ENCODE measurements around the gene GBF1. TPM values are rescaled to one million over a fixed set of nuclear protein-coding genes. Genes with fewer than 3 reads are reported as not detected.

GBF1 gene
- polyA plus RNA-seq, 1 of the 3 experiments (the other 2 are of a cell fraction): 12.3 TPM

DNA sequence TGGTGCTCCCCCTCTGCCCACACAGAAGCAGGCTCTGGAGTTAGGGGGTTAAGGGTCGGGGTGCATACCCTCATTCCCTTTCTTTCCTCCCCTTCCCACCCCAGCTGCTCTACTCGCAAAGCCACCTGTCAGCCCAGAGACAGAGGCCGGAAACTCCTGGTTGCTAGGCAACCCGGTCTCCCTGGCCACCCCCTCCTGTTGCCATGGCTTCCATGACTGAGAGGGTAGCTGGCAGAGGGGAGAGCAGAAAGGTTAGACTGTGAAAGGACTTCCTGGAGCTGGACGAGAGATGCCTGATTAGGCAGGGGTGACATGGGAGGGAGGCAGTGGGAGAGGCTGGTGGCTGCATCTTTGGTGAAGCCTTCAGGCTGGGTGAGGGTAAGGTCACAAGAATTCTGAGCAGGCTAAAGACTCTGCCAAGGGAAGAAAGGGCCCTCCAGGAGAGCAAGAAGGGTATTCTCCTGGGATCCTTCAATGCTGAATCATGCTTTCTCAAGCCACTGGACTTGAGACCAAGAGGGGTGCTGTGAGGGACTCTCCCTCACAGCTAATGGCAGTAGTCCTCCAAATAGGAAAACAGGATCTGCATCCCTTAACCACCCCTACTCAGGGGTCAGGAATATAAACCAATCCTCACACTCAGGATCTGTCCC lies 167.8 kb downstream of the GBF1 start:
- ChIA-PET CTCF (interaction anchor here (1.2 to 18.3 kb wide), 3 partner anchors 9 to 182 kb away, joined by 5 to 359 read pairs (median 42); partner anchors contain the start of genes FBXL15 and NFKB2), POLR2A (interaction anchor here (0.6 to 1.1 kb wide), 3 partner anchors 10 to 289 kb away, joined by 3 to 4 read pairs (median 4); no protein-coding TSS in a partner anchor)
- Histone ChIP-seq H3K4me2 (no peak overlapping the region), H3K27me3 (ENCODE audit: insufficient read depth) (no peaks in the 10 kb centered on the region), H3K4me1 (ENCODE audit: control insufficient read depth in 1 of 2, insufficient read depth in 2 of 2, low read depth in 1 of 2, low read length in 1 of 2) (peaks cover 0 to 26% of the 10 kb centered on the region in 2 experiments; a peak in 2 of 4 replicates), H3K36me3 (replicated peaks in 1 of 2; ENCODE audit: control insufficient read depth in 1 of 2, insufficient read depth in 2 of 2, low read length in 1 of 2) (no peaks in the 10 kb centered on the region), H2AFZ (ENCODE audit: low read depth) (no peak overlapping the region), H3K79me2 (ENCODE audit: insufficient read depth) (no peaks in the 10 kb centered on the region), H3K9me3 (no peaks in the 10 kb centered on the region), H4K20me1 (ENCODE audit: insufficient read depth) (no peaks in the 10 kb centered on the region), H3K4me3 (ENCODE audit: low read depth in 2 of 2, low read length in 1 of 2) (no peak overlapping the region), H3K9ac (no peak overlapping the region), H3F3A (replicated peaks; ENCODE audit: insufficient read depth) (no peaks in the 10 kb centered on the region), H3K9me2 (no peaks in the 10 kb centered on the region), H3K27ac (ENCODE audit: low read depth in 2 of 2, low read length in 1 of 2) (peak overlapping the region in 1 of 2 experiments; percentile 67; a peak in 2 of 4 replicates)
- DNase-seq: peak; percentile 90
- 11% methylated on average over 2 of the region's 5 CpGs for WGBS (ENCODE audit: low lambda C conversion rate)
- TF ChIP-seq YY1 (IDR thresholded peaks at IDR 0.05; ENCODE audit: low read depth) (no peak), ELF1 (IDR thresholded peaks at IDR 0.05) (no peak), FOSL2 (IDR thresholded peaks at IDR 0.05; ENCODE audit: borderline replicate concordance, low read depth) (no peak), SMC3 (IDR thresholded peaks at IDR 0.05; ENCODE audit: low read depth, low read length) (no peak), TAF1 (IDR thresholded peaks at IDR 0.05; ENCODE audit: borderline replicate concordance, low read depth, low read length) (no peak), CHD2 (IDR thresholded peaks at IDR 0.05; ENCODE audit: low read length, partially characterized antibody) (peak; percentile 10), MXI1 (IDR thresholded peaks at IDR 0.05; ENCODE audit: low read depth, low read length) (peak; percentile 86)
- TF ChIP-seq, protein P1, sequence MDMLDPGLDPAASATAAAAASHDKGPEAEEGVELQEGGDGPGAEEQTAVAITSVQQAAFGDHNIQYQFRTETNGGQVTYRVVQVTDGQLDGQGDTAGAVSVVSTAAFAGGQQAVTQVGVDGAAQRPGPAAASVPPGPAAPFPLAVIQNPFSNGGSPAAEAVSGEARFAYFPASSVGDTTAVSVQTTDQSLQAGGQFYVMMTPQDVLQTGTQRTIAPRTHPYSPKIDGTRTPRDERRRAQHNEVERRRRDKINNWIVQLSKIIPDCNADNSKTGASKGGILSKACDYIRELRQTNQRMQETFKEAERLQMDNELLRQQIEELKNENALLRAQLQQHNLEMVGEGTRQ (IDR thresholded peaks at IDR 0.05; ENCODE audit: borderline replicate concordance, low read depth, low read length): no peak
- TF ChIP-seq, protein P2, sequence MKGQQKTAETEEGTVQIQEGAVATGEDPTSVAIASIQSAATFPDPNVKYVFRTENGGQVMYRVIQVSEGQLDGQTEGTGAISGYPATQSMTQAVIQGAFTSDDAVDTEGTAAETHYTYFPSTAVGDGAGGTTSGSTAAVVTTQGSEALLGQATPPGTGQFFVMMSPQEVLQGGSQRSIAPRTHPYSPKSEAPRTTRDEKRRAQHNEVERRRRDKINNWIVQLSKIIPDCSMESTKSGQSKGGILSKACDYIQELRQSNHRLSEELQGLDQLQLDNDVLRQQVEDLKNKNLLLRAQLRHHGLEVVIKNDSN (IDR thresholded peaks at IDR 0.05; ENCODE audit: borderline replicate concordance, low read depth): no peak
- TF ChIP-seq, protein P3, sequence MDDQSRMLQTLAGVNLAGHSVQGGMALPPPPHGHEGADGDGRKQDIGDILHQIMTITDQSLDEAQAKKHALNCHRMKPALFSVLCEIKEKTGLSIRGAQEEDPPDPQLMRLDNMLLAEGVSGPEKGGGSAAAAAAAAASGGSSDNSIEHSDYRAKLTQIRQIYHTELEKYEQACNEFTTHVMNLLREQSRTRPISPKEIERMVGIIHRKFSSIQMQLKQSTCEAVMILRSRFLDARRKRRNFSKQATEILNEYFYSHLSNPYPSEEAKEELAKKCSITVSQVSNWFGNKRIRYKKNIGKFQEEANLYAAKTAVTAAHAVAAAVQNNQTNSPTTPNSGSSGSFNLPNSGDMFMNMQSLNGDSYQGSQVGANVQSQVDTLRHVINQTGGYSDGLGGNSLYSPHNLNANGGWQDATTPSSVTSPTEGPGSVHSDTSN (IDR thresholded peaks at IDR 0.05): no peak

- H3K9me2 ChIP-seq: no peaks in the 10 kb centered on the region
- H3K4me3 ChIP-seq (ENCODE audit: low read depth in 2 of 2, low read length in 1 of 2): no peak overlapping the region
- H3K79me2 ChIP-seq (ENCODE audit: insufficient read depth): no peaks in the 10 kb centered on the region
- H3K9ac ChIP-seq: no peak overlapping the region
- H2AFZ ChIP-seq (ENCODE audit: low read depth): no peak overlapping the region
- CTCF ChIA-PET: interaction anchor here (1.2 to 18.3 kb wide), 3 partner anchors 8 to 183 kb away, joined by 5 to 359 read pairs (median 42); partner anchors contain the start of genes FBXL15 and NFKB2
- H3K27me3 ChIP-seq (ENCODE audit: insufficient read depth): no peaks in the 10 kb centered on the region
- H3K4me1 ChIP-seq (ENCODE audit: control insufficient read depth in 1 of 2, insufficient read depth in 2 of 2, low read depth in 1 of 2, low read length in 1 of 2): peaks cover 0 to 27% of the 10 kb centered on the region in 2 experiments; a peak in 2 of 4 replicates
- H4K20me1 ChIP-seq (ENCODE audit: insufficient read depth): no peaks in the 10 kb centered on the region
- H3F3A ChIP-seq (replicated peaks; ENCODE audit: insufficient read depth): no peaks in the 10 kb centered on the region
- H3K9me3 ChIP-seq: no peaks in the 10 kb centered on the region
- POLR2A ChIA-PET: interaction anchor here (1.1 kb wide), 1 partner anchor 14 kb away, joined by 4 read pairs; no protein-coding TSS in a partner anchor
- 61% methylated on average over 11 of the region's 16 CpGs for WGBS (ENCODE audit: low lambda C conversion rate)
- H3K27ac ChIP-seq (ENCODE audit: low read depth in 2 of 2, low read length in 1 of 2): no peak overlapping the region; a peak in 1 of 4 replicates
- no peaks in the 10 kb centered on the region for H3K36me3 ChIP-seq (replicated peaks in 1 of 2; ENCODE audit: control insufficient read depth in 1 of 2, insufficient read depth in 2 of 2, low read length in 1 of 2)
- H3K4me2 ChIP-seq: no peak overlapping the region
- DNase-seq: no peak
- TF ChIP-seq, protein P4, sequence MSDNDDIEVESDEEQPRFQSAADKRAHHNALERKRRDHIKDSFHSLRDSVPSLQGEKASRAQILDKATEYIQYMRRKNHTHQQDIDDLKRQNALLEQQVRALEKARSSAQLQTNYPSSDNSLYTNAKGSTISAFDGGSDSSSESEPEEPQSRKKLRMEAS (IDR thresholded peaks at IDR 0.05; ENCODE audit: low read depth): no peak
- TF ChIP-seq, protein P3 (IDR thresholded peaks at IDR 0.05): no peak
- TF ChIP-seq EZH2phosphoT487 (IDR thresholded peaks at IDR 0.05; ENCODE audit: borderline replicate concordance, low read depth) (no peak), TAF1 (IDR thresholded peaks at IDR 0.05; ENCODE audit: borderline replicate concordance, low read depth, low read length) (no peak), RAD21 (IDR thresholded peaks at IDR 0.05; ENCODE audit: low read length) (no peak), ELF1 (IDR thresholded peaks at IDR 0.05) (no peak)
- TF ChIP-seq, protein P5, sequence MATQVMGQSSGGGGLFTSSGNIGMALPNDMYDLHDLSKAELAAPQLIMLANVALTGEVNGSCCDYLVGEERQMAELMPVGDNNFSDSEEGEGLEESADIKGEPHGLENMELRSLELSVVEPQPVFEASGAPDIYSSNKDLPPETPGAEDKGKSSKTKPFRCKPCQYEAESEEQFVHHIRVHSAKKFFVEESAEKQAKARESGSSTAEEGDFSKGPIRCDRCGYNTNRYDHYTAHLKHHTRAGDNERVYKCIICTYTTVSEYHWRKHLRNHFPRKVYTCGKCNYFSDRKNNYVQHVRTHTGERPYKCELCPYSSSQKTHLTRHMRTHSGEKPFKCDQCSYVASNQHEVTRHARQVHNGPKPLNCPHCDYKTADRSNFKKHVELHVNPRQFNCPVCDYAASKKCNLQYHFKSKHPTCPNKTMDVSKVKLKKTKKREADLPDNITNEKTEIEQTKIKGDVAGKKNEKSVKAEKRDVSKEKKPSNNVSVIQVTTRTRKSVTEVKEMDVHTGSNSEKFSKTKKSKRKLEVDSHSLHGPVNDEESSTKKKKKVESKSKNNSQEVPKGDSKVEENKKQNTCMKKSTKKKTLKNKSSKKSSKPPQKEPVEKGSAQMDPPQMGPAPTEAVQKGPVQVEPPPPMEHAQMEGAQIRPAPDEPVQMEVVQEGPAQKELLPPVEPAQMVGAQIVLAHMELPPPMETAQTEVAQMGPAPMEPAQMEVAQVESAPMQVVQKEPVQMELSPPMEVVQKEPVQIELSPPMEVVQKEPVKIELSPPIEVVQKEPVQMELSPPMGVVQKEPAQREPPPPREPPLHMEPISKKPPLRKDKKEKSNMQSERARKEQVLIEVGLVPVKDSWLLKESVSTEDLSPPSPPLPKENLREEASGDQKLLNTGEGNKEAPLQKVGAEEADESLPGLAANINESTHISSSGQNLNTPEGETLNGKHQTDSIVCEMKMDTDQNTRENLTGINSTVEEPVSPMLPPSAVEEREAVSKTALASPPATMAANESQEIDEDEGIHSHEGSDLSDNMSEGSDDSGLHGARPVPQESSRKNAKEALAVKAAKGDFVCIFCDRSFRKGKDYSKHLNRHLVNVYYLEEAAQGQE (IDR thresholded peaks at IDR 0.05; ENCODE audit: low read depth, low read length): no peak
Observed at GRCh38 chr10:102413806-102414561, 168.7 kb downstream of the GBF1 start.
